ENCODE results near the gene NDUFB7.
"Not testable (repeated sequence)": the region's sequence is repeated elsewhere in the genome, so short reads cannot be mapped to it uniquely, and the experiment has no call there.

The NDUFB7 gene

DNA sequence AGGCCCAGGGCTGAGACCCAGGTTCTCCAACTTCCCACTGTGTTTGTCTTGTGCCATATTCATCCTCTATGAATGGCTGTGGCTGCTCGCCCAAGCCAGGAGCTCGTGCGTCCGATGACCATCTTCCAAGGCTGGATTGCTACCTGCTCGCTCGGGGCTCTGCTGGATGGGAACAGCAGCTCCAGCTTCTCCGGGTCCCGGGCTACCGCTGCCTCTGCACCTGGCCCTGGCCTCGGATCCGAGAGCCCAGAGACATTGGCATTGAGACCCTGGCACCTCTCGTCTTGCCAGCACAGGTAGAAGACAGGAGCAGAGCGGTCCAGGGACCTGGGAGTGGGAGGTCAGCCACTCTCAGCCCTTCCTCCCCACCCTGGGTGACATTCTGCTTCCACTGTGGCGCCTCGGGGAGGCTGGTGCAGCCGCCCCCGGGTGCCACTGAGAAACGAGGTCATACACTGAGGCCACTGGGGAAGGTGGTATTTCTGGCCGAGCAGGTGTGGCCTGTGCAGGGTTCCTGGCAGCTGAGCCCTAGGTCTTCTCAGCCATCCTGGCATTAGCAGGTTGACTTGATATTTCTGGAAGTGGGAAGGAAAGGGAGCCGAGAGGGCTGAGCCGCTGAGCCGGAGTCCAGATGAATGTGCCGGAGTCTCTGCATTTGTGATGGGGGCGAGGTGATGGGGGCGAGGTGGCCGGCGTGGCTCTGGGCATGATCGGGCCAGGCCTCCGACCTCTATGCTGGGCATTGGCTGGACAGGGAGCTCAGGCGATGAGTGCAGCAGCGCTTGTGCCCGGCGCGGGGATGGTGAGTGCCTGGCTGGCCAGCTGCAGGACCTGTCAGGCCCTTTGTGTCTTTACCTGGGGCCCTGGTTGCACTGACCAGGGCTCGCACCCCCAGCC lies 18.6 kb downstream of the NDUFB7 start:
- no peak for DNase-seq

DNA sequence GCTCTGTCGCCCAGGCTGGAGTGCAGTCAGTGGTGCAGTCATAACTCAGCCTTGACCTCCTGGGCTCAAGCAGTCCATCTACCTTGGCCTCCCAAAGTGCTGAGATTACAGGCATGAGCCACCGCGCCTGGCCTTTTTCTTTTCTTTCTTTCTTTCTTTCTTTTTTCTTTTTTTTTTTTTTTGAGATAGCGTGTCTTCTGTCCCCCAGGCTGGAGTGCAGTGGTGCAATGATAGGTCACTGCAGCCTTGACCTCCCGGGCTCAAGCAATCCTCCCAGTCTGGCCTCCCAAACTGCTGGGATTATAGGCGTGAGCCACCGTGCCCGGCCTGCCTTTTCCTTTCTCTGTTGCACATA lies 19.9 kb downstream of the NDUFB7 start:
- not testable (repeated sequence) for DNase-seq

DNA sequence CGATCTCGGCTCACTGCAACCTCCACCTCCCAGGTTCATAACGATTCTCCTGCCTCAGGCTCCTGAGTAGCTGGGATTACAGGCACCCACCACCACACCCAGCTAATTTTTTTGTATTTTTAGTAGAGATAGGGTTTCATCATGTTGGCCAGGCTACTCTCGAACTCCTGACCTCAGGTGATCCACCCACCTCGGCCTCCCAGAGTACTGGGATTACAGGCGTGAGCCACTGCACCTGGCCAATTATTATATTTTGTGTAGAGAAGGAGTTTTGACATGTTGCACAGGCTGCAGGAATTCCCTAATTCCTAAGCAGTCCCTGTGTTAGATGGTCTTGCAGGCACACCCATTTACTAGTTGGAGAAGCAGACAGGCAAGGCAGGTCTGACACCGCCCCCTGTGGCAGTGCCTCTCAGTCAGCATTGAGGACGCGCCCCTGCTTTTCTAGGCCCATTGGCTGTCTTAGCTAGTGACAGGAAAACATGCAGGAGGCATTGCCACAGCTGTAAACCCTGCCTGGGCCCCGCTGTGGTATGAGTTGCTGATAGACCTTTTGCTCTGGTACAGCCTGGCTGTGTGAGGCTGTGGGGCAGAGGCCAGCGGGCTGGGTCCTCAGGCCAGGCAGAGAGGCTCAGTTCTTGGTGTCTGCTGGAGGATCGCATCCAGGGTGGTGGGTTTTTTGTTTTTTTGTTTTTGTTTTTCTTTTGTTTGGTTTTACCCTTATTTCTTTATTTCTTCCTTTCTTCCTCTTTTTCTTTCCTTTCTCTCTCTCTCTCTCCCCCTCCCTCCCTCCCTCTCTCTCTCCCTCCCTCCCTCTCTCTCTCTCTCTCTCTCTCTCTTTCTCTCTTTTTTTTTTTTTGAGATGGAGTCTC lies 20.5 kb downstream of the NDUFB7 start:
- DNase-seq, result peak; percentile 80

DNA sequence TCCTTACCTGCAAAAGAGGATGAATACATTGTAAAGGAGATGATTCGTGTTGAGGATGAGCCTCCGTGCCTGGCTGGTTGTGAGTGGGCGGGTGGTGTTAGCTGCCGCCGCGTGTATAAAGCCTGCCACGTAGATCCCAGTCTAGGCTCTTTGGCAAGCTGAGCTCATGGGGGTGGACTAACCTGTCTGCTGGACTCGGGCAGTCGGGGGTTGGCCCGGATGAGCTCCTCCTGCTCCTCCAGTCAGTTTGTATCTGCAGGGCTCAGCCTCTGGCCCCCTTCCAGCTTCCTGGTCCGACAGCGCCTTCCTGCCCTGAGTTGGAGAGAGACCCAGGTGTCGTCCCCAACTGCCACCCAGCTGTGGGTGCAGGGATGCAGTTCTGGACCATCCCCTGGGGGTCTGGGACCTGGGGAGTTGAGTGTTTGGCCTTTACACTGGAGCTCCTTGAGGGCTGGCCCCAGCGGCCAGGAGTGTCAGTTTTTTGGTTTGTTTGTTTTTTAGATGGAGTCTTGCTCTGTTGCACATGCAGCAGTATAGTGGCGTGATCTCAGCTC lies 21.6 kb downstream of the NDUFB7 start:
- no peak for DNase-seq

DNA sequence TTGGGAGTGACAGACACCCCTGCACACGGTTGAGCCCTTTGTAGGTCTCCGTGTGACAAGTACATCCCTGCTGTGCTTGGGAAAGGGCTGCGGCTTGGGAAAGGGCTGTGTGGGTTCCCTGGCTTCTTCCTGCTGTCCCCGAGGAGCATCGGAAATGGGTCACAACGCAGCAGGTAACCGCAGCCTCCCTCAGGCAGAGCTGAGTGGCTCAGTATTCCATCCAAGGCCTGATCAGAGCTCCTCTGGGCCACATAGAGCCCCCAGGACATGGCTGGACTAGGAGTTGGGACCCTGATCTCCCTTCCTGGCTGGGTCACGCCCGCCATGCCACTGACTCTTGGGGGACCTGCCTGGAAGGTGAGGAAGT lies 26.2 kb downstream of the NDUFB7 start:
- no peak for DNase-seq

DNA sequence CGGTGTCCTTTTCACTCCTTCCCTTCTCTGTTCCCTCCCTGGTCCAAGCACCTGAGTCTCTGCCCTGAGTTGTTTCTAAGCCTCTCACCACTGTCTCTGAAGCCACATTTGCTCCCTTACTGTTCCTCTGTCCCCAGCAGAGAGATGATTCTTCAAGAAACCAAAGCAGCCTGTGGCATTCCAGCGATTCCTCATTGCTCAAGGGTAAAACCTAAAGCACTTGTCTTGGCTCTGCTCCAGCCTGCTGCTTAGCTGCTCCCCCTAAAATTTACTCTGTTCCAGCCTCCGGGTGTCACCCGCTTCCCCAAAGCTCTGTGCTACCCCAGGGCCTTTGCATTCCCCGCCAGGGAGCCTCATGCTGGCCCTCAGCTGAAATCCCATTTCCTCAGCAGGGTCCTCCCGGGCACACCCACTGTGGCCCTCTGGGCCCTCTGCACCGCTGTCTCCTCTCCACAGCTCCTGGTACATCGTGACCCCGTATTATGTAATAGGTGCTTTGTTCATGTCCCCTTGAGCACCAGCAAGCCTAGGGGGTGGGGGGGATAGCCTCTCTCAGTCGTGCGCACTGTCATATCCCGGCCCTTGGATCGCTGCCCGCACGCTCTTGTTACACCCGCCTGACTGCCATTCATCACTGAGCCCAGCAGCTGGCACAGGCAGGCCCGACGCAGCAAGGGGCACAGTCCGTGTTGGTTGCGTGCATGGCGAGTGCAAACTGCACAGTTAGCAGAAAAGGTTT lies 26.7 kb downstream of the NDUFB7 start:
- DNase-seq, result no peak

DNA sequence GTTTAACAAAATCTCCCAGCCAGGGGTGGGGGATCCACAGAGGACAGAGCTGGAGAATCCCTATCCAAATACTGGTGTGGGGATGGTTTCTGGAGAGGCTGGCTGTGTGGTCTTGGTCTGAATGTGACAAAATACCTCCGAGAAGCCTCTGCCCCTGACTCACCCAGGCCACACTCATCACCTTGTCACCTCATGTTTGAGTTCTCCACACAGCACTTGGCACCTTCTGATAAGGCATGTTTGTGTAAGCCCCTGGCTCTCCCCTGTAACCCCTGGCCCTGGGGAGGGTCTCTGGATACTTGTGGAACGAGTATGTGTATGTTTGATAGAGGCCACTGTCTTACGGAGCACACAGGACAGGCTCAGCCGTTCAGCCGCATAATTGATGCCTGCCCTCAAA lies 27.8 kb downstream of the NDUFB7 start:
- no peak for DNase-seq

DNA sequence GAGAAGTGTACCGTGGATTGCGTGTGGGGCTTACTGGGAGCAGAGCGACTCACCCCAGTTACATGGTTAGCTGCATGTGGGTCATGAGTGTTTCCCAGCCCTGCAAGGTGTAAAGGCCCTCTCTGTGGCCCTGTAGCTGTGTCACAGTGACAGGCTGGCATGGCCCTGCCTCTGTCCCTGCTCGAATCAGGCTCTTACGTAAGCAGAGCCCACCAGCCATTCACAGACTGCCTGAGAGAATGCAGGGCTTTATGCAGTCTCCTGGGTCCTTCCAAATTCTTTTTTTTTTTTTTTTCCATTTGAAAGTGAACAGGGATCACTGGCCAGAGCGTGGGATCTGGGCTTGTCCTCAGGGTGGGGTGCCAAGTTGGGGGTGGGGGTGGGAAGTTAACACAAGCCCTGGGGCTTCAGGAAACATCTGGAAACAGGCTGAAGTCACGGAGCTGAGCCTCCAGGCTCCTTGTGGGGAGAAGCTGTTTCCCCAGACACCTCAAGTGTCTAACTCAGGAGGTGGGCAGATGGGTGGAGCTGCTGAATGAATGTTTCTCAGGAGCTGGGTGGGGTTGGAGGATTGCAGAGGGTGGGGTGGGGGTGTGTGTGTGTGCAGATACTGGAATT lies 29.0 kb downstream of the NDUFB7 start:
- DNase-seq, result no peak

DNA sequence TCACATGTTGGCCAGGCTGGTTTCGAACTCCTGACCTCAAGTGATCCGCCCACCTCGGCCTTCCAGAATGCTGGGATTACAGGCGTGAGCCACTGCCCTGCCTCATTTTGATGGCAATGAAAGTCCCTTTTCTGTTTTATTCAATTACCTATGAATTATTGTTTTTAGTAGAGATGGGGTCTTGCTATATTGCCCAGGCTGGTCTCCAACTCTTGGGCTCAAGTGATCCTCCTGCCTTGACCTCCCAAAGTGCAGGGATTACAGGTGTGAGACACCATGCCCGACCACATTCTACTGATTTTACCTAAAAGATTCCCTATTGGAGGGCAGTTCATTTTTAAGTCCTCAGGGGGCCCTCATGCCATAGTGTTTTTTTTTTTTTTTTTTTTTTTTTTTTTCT lies 29.9 kb downstream of the NDUFB7 start:
- not testable (repeated sequence) for DNase-seq

DNA sequence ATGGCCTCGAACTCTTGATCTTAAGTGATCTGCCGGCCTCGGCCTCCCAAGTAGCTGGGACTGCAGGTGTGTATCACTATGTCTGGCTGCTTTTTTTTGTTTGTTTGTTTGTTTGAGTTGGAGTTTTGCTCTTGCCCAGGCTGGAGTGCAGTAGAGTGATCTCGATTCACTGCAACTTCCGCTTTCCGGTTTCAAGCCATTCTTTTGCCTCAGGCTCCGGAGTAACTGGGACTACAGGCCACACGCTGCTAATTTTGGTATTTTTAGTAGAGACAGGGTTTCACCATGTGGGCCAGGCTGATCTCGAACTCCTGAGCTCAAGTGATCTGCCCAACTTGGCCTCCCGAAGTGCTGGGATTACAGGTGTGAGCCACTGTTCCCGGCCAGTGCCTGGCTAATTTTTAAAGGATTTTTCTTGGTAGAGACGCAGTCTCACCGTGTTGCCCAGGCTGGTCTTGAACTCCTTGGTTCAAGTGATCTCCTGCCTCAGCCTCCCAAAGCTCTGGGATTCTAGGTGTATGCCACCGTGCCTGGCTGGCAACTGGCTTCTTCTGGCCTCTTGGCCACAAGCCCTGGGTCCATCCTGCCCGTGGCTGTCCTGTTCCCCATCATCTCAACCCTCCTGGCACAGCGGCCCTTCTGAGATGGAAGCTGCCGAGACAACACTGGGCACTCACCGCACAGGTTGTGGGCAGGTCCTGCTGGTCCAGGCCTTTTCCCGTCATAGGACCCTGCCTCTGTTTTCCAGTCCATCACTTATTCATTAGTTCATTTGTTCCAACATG lies 30.9 kb downstream of the NDUFB7 start:
- no peak for DNase-seq

DNA sequence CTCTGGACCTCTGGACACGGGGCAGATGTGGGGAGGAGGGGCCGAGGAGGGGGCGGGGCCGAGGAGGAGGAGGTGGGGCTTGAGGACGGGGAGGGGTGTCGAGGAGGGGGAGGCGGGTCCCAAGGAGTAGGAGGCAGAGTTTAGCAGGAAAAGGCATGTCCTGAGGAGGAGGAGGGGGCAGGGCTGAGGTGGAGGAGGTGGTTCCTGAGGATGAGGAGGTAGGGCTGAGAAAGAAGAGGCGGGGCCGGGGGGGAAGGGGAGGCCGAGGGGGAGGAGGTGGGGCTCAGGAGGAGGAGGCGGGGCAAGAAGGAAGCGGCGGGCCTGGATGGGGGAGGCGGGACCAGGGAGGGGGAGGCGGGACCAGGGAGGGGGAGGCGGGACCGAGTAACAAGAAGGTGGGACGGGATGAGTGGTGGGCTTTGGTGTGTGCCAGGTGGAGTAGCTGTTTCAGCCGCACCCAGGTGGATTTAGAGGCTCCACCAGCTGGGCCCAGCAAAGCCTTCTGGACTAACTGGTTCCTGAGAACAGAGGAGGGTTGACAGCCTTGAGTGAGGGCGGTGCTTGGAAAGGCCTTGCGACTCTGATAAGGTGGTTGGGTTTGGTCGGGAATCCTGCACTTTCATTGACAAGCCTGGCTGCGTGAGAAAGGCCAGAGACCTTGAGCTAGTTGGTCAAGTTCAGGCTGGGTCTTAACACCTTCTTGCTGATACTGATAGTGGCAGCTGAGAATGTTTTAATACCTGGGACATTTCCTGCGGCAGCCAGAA lies 34.8 kb downstream of the NDUFB7 start:
- peak; percentile 45 for DNase-seq

DNA sequence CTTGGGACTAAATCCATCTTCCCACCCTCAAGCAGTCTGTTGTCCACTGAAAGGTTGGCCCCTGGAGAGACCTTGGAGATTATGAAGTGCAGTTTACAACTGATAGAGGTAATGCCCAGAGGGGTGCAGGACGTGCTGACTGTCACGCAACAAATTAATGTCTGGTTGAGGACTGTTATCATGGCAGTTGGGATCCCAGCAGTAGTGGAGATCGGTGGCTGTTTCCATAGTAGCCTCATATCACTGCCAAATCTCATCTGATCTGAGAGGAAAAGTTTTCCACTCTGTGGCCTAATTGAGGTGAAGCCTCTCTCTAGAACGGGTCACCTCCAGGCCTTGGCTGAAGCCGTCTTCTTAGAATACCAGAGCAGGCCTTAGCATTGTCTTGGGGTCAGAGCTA lies 38.4 kb downstream of the NDUFB7 start:
- no peak for DNase-seq

DNA sequence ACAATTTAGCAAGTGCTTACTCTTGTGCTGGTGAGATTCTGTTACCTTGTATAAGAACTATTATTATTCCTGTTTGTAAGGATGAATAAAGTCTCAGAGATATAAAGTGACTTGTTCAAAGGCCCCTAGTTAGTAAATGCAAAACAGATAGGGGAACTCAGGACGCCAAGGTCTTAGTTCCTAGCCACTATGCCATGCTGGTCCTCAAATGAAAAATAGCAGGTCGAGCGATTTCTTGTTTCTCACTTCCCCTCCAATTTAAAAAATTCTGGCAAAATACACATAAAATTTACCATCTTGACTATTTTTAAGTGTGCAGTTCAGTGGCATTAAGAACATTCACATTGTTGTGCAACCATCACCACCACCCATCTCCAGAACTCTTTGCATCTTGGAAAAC lies 41.4 kb downstream of the NDUFB7 start:
- no peak for DNase-seq

DNA sequence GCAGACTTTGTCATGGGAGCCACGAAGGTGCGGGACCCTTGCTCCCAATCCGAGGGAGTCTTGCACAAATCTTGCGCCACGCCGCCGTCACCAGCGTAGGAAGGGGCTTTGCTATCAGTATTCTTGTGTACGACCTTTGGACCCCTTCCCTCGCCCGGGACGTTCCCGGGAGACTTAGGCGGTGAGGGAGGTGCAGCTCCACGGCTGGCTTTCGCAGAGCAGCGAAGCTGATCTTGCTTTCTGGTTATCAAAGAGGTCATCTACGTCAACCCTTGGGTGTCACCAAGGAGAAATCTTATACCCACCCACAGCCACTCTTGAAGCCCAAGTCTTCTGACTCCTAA lies 41.9 kb downstream of the NDUFB7 start:
- DNase-seq, result no peak

DNA sequence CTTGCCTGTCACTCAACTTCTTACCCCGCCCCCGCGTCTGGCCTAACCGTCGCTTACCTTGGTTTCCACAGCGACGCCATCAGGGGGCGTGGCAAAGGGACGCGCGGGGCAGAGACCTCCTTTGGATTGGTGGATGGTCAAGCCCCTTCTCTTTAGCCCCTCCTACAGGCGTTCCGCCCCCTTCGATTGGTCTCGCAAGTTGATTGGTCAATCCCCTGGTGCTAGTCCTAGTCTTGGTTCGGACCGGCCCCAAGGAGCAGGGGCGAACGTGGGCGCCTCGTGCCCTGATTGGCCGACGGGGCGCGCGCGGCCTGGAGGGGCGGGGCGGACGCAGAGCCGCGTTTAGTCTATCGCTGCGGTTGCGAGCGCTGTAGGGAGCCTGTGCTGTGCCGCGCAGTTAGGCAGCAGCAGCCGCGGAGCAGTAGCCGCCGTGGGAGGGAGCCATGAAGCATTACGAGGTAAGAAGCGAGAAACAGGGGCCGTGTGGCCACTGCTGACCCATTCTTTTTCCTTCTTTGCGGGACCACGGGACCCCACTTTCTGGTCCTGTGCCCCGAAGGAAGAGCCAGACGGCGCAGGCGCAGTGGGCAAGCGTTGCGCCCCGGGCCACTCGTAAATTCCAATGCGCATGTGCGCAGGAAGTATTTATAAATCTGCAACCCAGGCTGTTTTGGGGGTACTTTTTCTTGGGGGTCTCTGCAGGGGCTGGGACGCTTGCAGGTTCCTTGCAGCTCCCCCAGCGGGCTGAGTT lies 42.4 kb downstream of the NDUFB7 start, which contains the start of gene TECR:
Gene TECR (plus strand): TSS at position 341 of the 751 bp plus-strand sequence. CDS start 103 bp downstream, at position 444.
- DNase-seq, result peak; percentile 100

DNA sequence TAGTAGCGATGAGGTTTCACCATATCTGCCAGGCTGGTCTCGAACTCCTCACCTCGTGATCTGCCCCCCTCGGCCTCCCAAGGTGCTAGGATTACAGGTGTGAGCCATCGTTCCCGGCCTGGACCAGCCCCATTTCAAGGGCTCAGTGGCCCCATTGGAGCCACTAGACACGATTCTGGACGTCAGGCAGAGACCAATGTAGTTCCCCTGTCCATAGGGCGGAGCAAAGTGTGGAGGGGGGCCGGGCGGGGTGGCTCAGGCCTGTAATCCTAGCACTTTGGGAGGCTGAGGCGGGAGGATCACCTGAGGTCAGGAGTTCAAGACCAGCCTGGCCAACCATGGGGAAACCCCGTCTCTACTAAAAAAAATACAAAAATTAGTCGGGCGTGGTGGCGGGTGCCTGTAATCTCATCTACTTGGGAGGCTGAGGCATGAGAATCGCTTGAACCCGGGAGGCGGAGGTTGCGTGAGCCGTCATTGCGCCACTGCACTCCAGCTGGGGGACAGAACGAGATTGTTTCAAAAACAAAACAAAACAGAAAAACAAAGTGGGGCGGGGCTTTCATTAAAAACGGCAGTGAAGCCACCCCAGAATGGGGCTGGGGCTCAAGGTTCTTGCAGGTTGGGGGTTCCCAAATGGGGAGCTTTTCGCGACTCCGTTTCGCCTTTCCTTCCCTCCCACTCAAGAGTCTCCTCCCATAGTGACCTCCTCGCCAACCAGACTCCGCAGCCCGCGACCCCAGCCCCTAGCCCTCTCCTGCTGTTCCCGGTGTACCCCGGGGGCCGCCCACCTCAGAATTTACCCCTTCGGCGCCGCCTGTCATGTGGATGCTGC lies 43.2 kb downstream of the NDUFB7 start:
- DNase-seq, result no peak

DNA sequence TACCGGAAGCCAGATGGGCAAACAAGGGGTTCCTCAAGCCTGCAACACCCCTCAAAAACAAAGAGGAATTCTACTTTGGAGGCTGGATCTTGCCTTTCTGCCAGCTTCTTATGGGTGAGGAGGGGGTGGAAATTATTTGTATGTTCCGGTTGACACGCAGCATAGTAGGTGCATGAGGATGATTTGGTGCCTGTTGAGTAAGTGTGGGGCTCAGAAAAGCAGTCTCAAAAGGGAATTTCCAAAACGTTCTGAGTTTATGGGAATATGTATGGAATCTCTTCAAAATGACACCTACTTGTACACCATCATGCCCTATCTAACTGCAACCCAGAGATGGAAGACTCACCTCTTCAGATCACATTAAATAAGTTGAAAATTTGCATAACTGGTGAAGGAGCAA lies 45.4 kb downstream of the NDUFB7 start:
- DNase-seq, result no peak

DNA sequence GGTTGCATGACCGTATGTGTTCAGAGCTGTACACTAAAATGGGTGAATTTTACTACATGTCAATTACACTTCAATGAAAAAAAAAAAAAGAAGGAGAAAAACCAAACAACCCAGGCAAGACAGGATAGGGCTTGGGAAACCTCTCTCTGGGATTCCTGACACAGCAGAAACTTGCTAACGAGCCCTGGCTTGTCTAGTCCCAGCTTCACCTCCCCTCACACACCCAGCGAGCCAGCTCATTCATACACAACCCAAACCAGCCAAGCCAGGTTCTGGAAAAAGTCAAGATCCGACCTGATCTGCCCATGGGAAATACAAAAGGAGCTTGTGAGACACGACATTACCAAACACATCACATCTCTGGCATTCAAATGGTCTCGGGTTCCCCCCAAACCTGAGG lies 46.1 kb downstream of the NDUFB7 start:
- no peak for DNase-seq

DNA sequence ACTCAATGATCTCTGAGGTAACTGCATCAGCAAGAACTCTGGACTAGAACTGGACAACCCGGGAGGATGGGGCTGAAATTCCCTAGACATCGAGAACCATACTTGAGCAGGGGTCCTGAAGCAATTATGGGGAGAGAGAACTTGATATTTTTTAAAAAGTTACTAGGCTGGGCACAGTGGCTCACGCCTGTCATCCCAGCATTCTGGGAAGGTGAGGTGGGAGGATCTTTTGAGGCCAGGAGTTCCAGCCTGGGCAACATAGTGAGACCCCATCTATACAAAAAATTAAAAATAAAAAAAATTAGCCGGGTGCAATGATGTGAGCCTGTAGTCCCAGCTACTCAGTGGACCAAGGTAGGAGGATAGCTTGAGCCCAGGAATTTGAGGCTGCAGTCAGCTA lies 51.3 kb downstream of the NDUFB7 start:
- no peak for DNase-seq
